Motor neuron (in vitro differentiated cells): ENCODE measurements around the gene FERMT1. TPM values are rescaled to one million over a fixed set of nuclear protein-coding genes. Genes with fewer than 3 reads are reported as not detected.
"Not testable (repeated sequence)": the region's sequence is repeated elsewhere in the genome, so short reads cannot be mapped to it uniquely, and the experiment has no call there.

Experiments
- ATAC-seq, 8 experiments: fragments of 200-7000 bp; cut with Tn5 transposase; replicated peaks in 6 of 8; 2 replicates each; pipeline ENCODE4 v1.8.0; 2021; ENCODE audit warnings: mild to moderate bottlenecking in 8 of 8, moderate library complexity in 8 of 8
- H3K27ac ChIP-seq, 2 donors: fragments of 250-450 bp; sonication (Bioruptor Pico); 2 replicates each; pipeline ENCODE4 v1.9.0; 2021; ENCODE audit warnings: antibody characterized with exemption in 2 of 2, mild to moderate bottlenecking in 2 of 2, moderate library complexity in 1 of 2
- H3K4me1 ChIP-seq, 2 donors: fragments of 250-450 bp; sonication (Bioruptor Pico); replicated peaks in 1 of 2; 2 replicates each; pipeline ENCODE4 v1.6.1; 2021; ENCODE audit warnings: antibody characterized with exemption in 2 of 2, mild to moderate bottlenecking in 2 of 2, moderate library complexity in 1 of 2
- H3K4me3 ChIP-seq, 5 donors: fragments of 250-450 bp; sonication (Bioruptor Pico); 2 replicates each; pipeline ENCODE4 v1.9.0; 2021; ENCODE audit warnings: antibody characterized with exemption in 5 of 5, mild to moderate bottlenecking in 5 of 5, moderate library complexity in 4 of 5
- WGBS, 10 experiments: fragments of 450-650 bp; shearing (Covaris generic); methylation state at CpG; one replicate each; pipeline ENCODE4 v1.0.0; 2022; 5-methylcytosine and 5-hydroxymethylcytosine counted together
- in situ Hi-C, 9 experiments: fragments of 400-800 bp; cut with MboI; loops; one replicate each; pipeline ENCODE4 v1.15.0; 2021; ENCODE audit warnings: low sequenced_read_pairs in 9 of 9, low pct_unique_long_range_greater_than_20kb in 2 of 9; ENCODE audit not compliant: unreplicated experiment in 9 of 9
- total RNA-seq, 8 experiments: library from RNA; unstranded; fragments of 300-600 nt; gene quantifications; 2 replicates each; pipeline versions ENCODE4 v1.2.3 to v1.2.4, GENCODE V29; 2022

FERMT1 gene
- total RNA-seq, 8 experiments from 2014 or later, result 0.11 to 18.0 (median 2.0) TPM

- in situ Hi-C loops, result no loop called here
- Histone ChIP-seq H3K4me3 (no peak overlapping the region), H3K27ac (no peak overlapping the region), H3K4me1 (no peaks in the 10 kb centered on the region)
- ATAC-seq, result no peak
- WGBS, 10 experiments, result 0 to 100% (median 100%) methylated on average over 1 of the region's 2 CpGs; no CpG with 5 or more reads in 7 of the 10 experiments
These were observed 65.1 kb downstream of the FERMT1 start for GRCh38 chr20:6057691-6058090.

GRCh38 chr20:6057139-6057538, 65.7 kb downstream of the FERMT1 start:
- no peaks in the 10 kb centered on the region for H3K4me1 ChIP-seq
- no peak for ATAC-seq
- in situ Hi-C loops, result no loop called here
- 83 to 100% (median 85%) methylated on average over 1 to 2 of the region's 2 CpGs; no CpG with 5 or more reads in 7 of the 10 experiments for WGBS, 10 experiments
- no peak overlapping the region for H3K27ac ChIP-seq
- H3K4me3 ChIP-seq, result no peak overlapping the region

DNA sequence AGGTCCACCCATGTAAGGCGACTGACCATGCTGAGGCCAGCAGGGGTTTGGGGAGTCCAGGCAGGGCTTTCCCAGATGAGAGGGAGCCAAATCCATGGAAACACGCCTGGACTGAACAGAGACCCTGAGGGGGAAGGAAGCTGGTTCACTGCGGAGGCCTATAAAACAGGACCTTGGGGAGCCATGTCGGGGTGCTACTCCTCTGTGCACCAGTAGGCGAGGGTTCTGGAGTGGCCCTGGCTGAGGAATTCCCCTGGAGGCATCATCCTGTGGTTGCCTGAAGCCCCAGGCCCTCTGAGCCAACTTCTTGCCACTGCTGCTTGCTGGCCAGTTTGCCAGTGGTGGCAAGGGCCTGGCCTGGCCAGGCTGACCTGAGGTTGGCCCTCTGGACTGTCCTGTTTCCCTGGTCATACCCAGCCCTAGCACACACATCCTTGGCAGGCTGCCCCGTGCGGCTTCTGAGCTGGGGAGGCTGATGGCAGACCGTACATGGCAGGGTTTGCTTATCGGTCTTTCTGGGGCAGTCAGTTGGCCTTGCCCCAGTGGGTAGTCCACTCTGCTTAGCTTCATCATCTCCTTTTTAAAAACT, 66.8 kb downstream of the FERMT1 start:
- no peak for ATAC-seq
- WGBS, 10 experiments, result 48 to 100% (median 80%) methylated on average over 1 to 8 of the region's 9 CpGs; no CpG with 5 or more reads in 5 of the 10 experiments
- in situ Hi-C loops, result no loop called here
- no peak overlapping the region for H3K27ac ChIP-seq
- H3K4me3 ChIP-seq, result no peak overlapping the region
- peaks cover 0 to 5% of the 10 kb centered on the region in 2 donors for H3K4me1 ChIP-seq

- no peak for ATAC-seq
- no peak overlapping the region for H3K27ac ChIP-seq
- peaks cover 0 to 5% of the 10 kb centered on the region in 2 donors for H3K4me1 ChIP-seq
These were observed 67.6 kb downstream of the FERMT1 start for GRCh38 chr20:6055161-6055783.

GRCh38 chr20:6054689-6055051, 68.2 kb downstream of the FERMT1 start:
- H3K4me3 ChIP-seq, H3K27ac ChIP-seq, in situ Hi-C loops, ATAC-seq, H3K4me1 ChIP-seq: not testable (repeated sequence)
- WGBS, 10 experiments, result 40 to 100% (median 87%) methylated on average over 1 to 3 of the region's 4 CpGs; no CpG with 5 or more reads in 4 of the 10 experiments

More at GRCh38 chr20:6055161-6055783, 67.6 kb downstream of the FERMT1 start:
- H3K4me3 ChIP-seq, result no peak overlapping the region
- in situ Hi-C loops, result no loop called here
- 65 to 89% (median 76%) methylated on average over 1 to 5 of the region's 10 CpGs; no CpG with 5 or more reads in 4 of the 10 experiments for WGBS, 10 experiments

DNA sequence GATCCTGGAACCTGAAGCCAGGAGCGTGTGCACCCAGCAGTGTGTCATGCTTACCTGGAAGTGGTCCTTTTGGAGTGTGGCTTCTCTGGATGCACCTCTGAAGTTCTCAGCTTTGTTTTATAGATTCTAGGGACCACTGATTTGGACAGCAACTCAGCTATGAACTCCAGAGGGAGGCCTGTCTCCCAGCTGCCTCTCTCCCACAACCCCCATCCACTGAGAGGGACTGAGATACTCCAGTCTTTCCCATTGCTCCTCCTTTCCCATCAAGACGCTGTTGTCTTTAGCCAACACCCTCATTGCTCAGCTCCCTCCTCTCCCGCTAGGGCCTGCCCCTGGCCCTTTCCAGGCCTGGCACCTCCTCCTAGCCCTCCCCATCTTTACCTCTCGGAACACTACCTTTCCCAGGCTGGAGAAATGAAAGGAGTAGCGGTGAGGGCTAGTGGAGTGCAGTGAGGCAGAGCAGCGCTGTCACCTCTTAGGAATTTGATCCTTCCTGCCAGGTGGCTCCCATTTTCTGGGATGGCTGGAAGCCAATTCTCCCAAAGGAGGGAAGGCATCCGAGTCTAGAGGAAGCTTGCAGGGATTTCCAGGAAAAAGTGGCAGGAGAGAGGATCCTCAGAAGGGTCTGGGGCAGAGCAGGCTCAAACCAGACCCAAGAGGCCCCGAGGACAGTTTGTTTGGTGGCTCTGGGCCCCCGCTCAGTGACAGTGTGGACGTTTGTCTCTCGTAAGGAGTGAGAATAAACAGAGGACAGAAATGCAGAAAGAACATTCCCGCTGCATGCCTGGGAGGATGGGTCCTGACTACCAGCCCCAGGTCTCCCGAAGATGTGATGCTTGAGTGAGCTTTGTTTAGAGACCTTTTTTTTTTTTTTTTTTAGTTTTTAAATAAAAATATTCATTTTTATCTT, 68.8 kb downstream of the FERMT1 start, which contains the start of gene LRRN4:
Gene LRRN4 (minus strand): TSS at position 285 of the 913 bp plus-strand sequence. CDS start 1,261 bp downstream, outside the sequence.
- peak in 2 of 8 experiments; percentile 44 to 54 for ATAC-seq
- Histone ChIP-seq H3K4me3 (no peak within 1 kb of the TSS), H3K4me1 (peaks cover 0 to 5% of the 10 kb centered on the region in 2 donors), H3K27ac (no peak within 1 kb of the TSS)
- 14 to 88% (median 63%) methylated on average over 1 to 8 of the region's 13 CpGs; no CpG with 5 or more reads in 1 of the 10 experiments for WGBS, 10 experiments
- in situ Hi-C loops, result no loop called here

DNA sequence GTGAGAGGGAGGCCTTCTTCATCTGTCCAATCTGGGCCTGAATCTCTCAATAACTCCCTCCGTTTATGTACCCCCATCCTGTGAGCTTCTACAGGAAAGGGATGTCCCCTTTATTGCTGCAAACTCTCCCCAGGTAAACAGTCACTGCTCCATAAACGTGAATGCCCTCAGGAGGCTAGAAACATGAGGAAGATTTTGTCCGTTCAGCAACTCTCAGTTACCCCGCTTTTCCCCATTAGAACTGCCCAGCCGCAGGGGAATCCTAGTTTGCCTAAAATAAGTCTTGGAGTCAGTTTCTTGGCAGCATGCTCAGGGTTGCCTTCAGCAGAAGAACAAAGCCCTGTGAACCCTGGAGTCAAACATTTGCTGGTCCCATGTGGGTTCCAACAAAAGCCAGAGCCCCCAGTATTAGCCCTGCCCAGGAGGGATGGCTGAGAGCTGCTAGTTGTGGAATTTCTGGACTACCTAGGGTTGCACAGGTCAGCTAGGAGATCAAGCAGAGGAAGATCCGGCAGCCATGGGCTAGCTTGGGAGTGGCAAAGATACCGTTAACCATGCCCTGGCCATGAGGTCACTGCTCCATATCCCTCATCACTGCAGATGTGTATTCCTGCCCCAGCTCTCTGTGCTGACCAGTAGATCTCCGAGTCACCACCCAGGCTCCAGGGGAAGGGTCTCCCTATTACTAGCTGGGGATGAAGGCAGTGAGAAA, 69.6 kb downstream of the FERMT1 start:
- H3K4me1 ChIP-seq, result peaks cover 0 to 5% of the 10 kb centered on the region in 2 donors
- H3K27ac ChIP-seq, result no peak overlapping the region
- ATAC-seq, result peak in 1 of 8 experiments; percentile 26
- in situ Hi-C loops, result no loop called here
- 20 to 100% (median 89%) methylated on average over 1 to 6 of the region's 8 CpGs for WGBS, 10 experiments
- no peak overlapping the region for H3K4me3 ChIP-seq

- H3K4me3 ChIP-seq, result peak overlapping the region in 1 of 5 donors; percentile 31
- peaks cover 0 to 5% of the 10 kb centered on the region in 2 donors for H3K4me1 ChIP-seq
- 20 to 90% (median 68%) methylated on average over 2 to 4 of the region's 5 CpGs; no CpG with 5 or more reads in 2 of the 10 experiments for WGBS, 10 experiments
- H3K27ac ChIP-seq, result no peak overlapping the region
- in situ Hi-C loops, result no loop called here
- ATAC-seq, result no peak
These were observed 71.3 kb downstream of the FERMT1 start for GRCh38 chr20:6051505-6051904.

GRCh38 chr20:6048391-6048790, 74.4 kb downstream of the FERMT1 start:
- ATAC-seq, result no peak

GRCh38 chr20:6046432-6046831, 76.4 kb downstream of the FERMT1 start:
- WGBS, 10 experiments, result 17 to 50% (median 20%) methylated on average over 1 of the region's 1 CpG; no CpG with 5 or more reads in 7 of the 10 experiments
- no peak overlapping the region for H3K27ac ChIP-seq
- no peak overlapping the region for H3K4me3 ChIP-seq
- H3K4me1 ChIP-seq, result no peaks in the 10 kb centered on the region
- ATAC-seq, result peak in 4 of 8 experiments; percentile 38 to 79 (median 61)
- in situ Hi-C loops, result no loop called here

More at GRCh38 chr20:6048391-6048790, 74.4 kb downstream of the FERMT1 start:
- H3K4me1 ChIP-seq, result peaks cover 0 to 5% of the 10 kb centered on the region in 2 donors
- 17 to 100% (median 80%) methylated on average over 1 to 3 of the region's 3 CpGs; no CpG with 5 or more reads in 1 of the 10 experiments for WGBS, 10 experiments
- no peak overlapping the region for H3K27ac ChIP-seq
- H3K4me3 ChIP-seq, result no peak overlapping the region
- in situ Hi-C loops, result no loop called here

DNA sequence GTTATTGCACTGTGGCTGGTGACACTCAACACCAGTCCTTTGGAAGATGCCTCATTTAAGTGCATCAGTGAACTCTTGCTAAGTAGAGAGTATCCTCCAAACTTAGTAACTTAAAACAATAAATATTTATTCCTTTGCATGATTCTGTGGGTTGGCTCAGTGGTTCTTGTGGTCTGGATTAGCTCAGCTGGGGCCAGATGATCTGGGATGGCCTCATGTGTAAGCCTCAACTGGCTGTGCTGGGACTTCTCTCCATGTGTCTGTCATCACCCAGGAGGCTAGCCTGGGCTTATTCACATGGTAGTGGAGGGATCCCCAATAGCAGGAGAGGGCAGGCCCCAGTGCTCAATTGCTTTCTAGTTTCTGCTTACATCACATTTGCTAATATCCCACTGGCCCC, 77.3 kb downstream of the FERMT1 start:
- in situ Hi-C loops, result no loop called here
- ATAC-seq, result peak in 1 of 8 experiments; percentile 21
- Histone ChIP-seq H3K27ac (no peak overlapping the region), H3K4me3 (no peak overlapping the region), H3K4me1 (no peaks in the 10 kb centered on the region)

DNA sequence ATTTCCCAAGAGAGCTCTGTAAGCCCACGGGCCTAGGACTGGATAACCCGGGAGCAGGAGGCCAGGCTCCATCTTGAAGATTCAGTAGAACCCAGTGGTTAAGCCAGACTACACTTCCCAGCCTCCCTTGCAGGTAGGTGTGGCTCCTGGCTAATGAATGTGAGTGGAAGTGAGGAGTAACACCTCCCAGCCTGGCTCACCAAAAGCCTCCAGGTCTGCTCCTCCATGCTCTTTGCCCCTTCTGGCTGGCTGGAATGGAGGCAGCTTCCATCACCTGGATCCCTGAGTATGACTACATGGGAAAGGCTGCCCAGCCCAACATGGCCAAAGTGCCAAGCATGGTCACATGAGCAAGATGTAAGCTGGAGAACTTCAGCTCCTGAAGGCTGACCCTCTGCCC, 78.7 kb downstream of the FERMT1 start:
- Histone ChIP-seq H3K27ac (no peak overlapping the region), H3K4me3 (no peak overlapping the region), H3K4me1 (no peaks in the 10 kb centered on the region)
- ATAC-seq, result peak in 3 of 8 experiments; percentile 5 to 28 (median 28)
- WGBS, 10 experiments, result 86% methylated on average over 2 of the region's 2 CpGs; no CpG with 5 or more reads in 8 of the 10 experiments
- in situ Hi-C loops, result no loop called here
